Activated T-cell treated with anti-CD3 and anti-CD28 coated beads, Interleukin-2, amount 50 U/mL, for 4 hours (primary cell): Measurements from ENCODE around the gene PDK4. TPM values are rescaled to one million over a fixed set of nuclear protein-coding genes. Genes with fewer than 3 reads are reported as not detected.

Experiments used
- ATAC-seq, 2 donors: fragments of 200-7000 bp; cut with Tn5 transposase; one replicate each; pipeline ENCODE4 v1.10.0; 2021
- DNase-seq: peaks from one replicate; pipeline ENCODE4 v3.0.0-alpha.2; 2020
- H3K27me3 Mint-ChIP-seq: one replicate; pipeline ENCODE4 v1.8.0; 2021; ENCODE audit warnings: low read depth, mixed read lengths
- H3K36me3 Mint-ChIP-seq: one replicate; pipeline ENCODE4 v1.8.0; 2022; ENCODE audit warnings: mixed read lengths; ENCODE audit not compliant: insufficient read depth
- H3K4me1 Mint-ChIP-seq: one replicate; pipeline ENCODE4 v1.8.0; 2021; ENCODE audit warnings: low read depth, mixed read lengths
- H3K4me3 Mint-ChIP-seq: one replicate; pipeline ENCODE4 v1.8.0; 2021; ENCODE audit warnings: mild to moderate bottlenecking, moderate library complexity, mixed read lengths
- H3K9me3 Mint-ChIP-seq: one replicate; pipeline ENCODE4 v1.8.0; 2021; ENCODE audit warnings: mixed read lengths
- total RNA-seq, 3 donors: library from RNA; stranded (reverse); gene quantifications; one replicate each; pipeline ENCODE4 v1.2.1, GENCODE V29; 2021

Gene PDK4
- total RNA-seq: under 1 TPM; 0.18 to 0.40 (median 0.33) TPM

DNA sequence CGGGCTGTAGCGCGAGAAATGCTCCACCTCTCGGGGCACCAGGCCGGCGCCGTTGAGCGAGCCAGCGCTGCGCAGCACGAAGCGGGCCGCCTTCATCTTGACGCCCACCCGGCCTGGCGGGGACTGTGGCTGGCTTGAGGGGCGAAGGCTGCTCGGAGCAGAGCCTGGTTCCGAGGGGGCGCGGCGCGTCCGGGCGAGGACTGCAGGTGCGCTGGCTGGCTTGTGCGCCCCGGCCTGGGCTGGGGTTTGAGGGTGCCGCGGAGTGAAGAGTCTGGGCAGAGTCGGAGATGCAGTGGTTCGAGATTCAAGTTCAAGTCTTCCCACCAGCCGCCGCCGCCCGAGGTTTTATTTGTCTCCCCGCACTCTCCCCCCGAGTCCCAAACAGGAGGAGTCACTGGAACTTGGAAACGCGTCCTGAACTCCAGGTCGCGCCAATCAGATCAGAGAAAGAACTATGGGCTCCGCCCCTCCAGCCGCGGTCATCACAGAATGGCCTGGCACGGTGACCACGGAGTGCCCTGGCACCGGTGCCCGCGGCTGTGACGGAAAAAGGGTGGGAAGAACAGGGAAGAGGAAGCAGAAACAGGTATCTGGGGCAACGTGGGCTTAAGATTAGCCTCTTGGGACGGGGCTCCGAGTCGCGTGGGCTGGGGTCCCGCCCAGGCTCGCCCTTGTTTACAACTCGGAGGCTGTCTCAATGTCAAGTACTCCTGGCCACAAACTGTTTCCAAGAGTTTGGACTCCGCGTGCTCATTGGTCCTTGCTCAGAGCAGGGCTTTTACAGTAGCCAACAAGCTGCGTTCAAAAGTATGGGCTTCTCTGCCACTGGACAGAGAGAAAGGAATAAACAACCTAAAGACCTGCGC, at the start of gene PDK4:
PDK4 (minus strand) TSS at position 319 of the 866 bp plus-strand sequence; CDS start at position 96, 223 bp downstream.
- peaks cover 29% of the 10 kb centered on the region for H3K27me3 Mint-ChIP-seq
- H3K4me1 Mint-ChIP-seq: peaks cover 4% of the 10 kb centered on the region
- DNase-seq (no peak), ATAC-seq (no peak)
- no peaks in the 10 kb centered on the region for H3K36me3 Mint-ChIP-seq
- no peaks in the 10 kb centered on the region for H3K9me3 Mint-ChIP-seq
- peak within 1 kb of the TSS; percentile 73 for H3K4me3 Mint-ChIP-seq

- no peak for DNase-seq
- Mint-ChIP-seq H3K4me3 (no peak overlapping the region), H3K4me1 (no peaks in the 10 kb centered on the region), H3K9me3 (no peaks in the 10 kb centered on the region), H3K36me3 (no peaks in the 10 kb centered on the region), H3K27me3 (no peaks in the 10 kb centered on the region)
- ATAC-seq: no peak
These were observed 45.9 kb upstream of the PDK4 start for GRCh38 chr7:95642173-95642572.

- ATAC-seq: no peak
- H3K27me3 Mint-ChIP-seq: no peaks in the 10 kb centered on the region
- H3K4me3 Mint-ChIP-seq: no peak overlapping the region
- H3K4me1 Mint-ChIP-seq: no peaks in the 10 kb centered on the region
- DNase-seq: no peak
- H3K36me3 Mint-ChIP-seq: no peaks in the 10 kb centered on the region
- H3K9me3 Mint-ChIP-seq: no peaks in the 10 kb centered on the region
These were observed 40.0 kb upstream of the PDK4 start for GRCh38 chr7:95636140-95636940.

GRCh38 chr7:95632609-95633008, 36.3 kb upstream of the PDK4 start:
- H3K27me3 Mint-ChIP-seq: no peaks in the 10 kb centered on the region
- no peak for ATAC-seq
- H3K36me3 Mint-ChIP-seq: no peaks in the 10 kb centered on the region
- H3K9me3 Mint-ChIP-seq: no peaks in the 10 kb centered on the region
- no peak overlapping the region for H3K4me3 Mint-ChIP-seq
- no peak for DNase-seq
- H3K4me1 Mint-ChIP-seq: no peaks in the 10 kb centered on the region

GRCh38 chr7:95631527-95631926, 35.2 kb upstream of the PDK4 start:
- Mint-ChIP-seq H3K4me3 (no peak overlapping the region), H3K9me3 (no peaks in the 10 kb centered on the region), H3K27me3 (no peaks in the 10 kb centered on the region), H3K4me1 (no peaks in the 10 kb centered on the region), H3K36me3 (no peaks in the 10 kb centered on the region)
- no peak for ATAC-seq
- no peak for DNase-seq

DNA sequence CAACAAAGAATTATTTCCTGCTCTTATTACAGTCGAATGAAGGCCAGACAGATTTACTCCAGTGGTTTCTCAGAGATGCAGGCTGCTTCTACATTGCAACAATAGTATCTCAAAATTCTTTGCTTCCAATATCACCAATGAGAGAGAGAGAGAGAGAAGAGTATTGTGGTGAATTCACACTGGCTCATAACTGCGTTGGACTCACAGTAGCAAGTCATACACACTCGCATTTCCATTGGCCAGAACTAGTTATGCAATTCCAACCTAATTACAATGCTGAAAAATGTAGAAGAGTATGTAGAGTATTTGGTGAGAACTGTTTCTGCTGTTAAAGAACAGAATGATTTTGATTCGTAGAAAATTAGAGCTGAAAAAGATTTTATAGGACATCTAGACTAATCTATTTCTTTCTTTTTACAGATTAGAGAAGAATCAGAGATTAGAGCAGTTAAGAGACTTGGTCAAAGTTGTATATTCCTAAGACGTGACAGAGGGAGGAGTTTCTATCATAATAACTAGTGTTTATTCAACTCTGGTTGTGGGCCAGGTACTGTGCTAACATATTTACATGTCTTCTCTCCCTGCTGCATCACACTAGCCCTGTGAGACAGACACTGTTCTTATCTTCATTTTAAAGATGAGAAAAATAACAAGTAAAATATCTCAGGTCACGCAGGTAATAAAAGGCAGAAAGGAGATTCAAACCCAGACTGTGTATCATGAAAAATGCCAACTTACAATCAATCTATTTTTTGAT, 34.6 kb upstream of the PDK4 start:
- Mint-ChIP-seq H3K4me1 (no peaks in the 10 kb centered on the region), H3K4me3 (no peak overlapping the region), H3K9me3 (no peaks in the 10 kb centered on the region), H3K36me3 (no peaks in the 10 kb centered on the region), H3K27me3 (no peaks in the 10 kb centered on the region)
- no peak for DNase-seq
- no peak for ATAC-seq

DNA sequence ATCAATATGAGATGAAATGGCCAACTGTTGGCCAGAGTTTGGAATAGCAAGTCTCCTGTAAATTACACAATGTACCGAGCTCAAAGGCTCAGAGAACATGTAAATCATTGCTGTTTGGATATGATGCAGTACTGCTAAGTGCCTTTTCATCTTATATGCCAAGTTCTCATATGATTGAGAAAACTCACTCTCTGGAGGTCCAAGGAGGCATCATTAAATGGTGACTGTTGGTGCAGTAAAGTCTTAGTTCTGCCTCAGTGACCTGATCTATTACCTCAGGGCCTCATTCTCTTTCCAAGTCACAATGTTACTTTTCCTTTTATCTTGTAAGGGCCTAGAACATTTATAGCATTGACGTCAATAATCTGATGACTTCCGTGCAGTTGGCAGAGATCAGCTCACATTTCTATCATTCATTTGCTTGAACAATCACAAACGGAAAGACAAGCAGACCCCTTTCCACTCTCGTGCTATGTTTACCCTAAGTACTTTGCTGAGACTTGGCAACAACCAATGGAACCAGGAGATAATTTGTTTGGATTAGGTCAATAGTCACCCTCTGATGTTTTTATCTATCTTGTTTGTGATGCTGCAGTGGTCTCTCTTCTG, 32.6 kb upstream of the PDK4 start:
- Mint-ChIP-seq H3K36me3 (no peaks in the 10 kb centered on the region), H3K4me3 (no peak overlapping the region), H3K9me3 (no peaks in the 10 kb centered on the region), H3K4me1 (no peaks in the 10 kb centered on the region), H3K27me3 (no peaks in the 10 kb centered on the region)
- DNase-seq (no peak), ATAC-seq (no peak)

- ATAC-seq: no peak
- H3K9me3 Mint-ChIP-seq: no peaks in the 10 kb centered on the region
- H3K4me1 Mint-ChIP-seq: no peaks in the 10 kb centered on the region
These were observed 27.5 kb upstream of the PDK4 start for GRCh38 chr7:95623788-95624187.

DNA sequence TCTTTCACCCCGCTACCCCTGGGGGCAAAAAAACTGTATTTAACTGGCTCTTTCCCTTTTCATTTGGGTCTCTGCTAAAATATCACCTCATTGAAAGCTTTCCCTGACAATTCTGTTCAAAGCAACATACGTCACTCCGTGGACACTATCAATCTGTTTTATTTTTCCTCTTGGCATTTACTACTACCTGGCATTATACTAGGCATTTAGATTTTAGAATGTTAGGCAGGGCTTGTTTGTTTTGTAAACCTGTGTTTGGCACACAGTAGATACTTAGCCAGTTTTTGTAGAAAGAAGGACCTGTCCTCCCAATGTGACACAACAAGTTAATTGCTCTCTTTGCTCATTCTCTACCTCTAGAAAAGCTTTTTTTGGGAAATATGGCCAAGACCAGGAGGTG, 26.5 kb upstream of the PDK4 start:
- Mint-ChIP-seq H3K4me1 (no peaks in the 10 kb centered on the region), H3K4me3 (no peak overlapping the region), H3K27me3 (no peaks in the 10 kb centered on the region), H3K36me3 (no peaks in the 10 kb centered on the region), H3K9me3 (no peaks in the 10 kb centered on the region)
- ATAC-seq: no peak
- no peak for DNase-seq

More at GRCh38 chr7:95623788-95624187, 27.5 kb upstream of the PDK4 start:
- Mint-ChIP-seq H3K27me3 (no peaks in the 10 kb centered on the region), H3K36me3 (no peaks in the 10 kb centered on the region), H3K4me3 (no peak overlapping the region)
- DNase-seq: no peak

DNA sequence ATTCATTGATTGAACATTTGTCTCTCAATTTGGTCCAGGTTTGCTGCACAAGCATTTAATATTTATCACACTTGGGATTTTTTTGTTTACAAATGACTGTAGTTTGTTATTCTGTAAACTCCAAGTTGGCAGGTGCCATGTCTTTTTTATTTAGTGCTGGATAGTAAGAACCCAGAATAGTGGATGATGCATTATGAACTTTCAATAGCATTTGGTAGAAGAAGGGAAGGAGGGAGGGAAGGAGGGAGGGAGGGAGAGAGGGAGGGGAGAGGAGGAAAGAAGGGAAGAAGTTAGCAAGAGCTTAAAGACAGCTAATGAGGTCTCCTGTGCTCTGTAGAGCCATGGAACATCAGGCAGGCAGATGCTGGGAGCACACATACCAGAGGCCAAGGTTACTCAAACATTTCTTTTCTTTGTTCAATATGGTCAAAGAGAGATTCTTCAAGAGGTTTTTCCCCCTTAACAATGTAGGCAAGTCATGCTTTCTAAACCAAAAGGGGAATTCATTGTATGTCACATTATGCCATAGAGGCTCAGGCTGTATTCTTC, 25.8 kb upstream of the PDK4 start:
- no peak for DNase-seq
- Mint-ChIP-seq H3K4me1 (no peaks in the 10 kb centered on the region), H3K9me3 (no peaks in the 10 kb centered on the region), H3K27me3 (no peaks in the 10 kb centered on the region), H3K36me3 (no peaks in the 10 kb centered on the region), H3K4me3 (no peak overlapping the region)
- no peak for ATAC-seq

DNA sequence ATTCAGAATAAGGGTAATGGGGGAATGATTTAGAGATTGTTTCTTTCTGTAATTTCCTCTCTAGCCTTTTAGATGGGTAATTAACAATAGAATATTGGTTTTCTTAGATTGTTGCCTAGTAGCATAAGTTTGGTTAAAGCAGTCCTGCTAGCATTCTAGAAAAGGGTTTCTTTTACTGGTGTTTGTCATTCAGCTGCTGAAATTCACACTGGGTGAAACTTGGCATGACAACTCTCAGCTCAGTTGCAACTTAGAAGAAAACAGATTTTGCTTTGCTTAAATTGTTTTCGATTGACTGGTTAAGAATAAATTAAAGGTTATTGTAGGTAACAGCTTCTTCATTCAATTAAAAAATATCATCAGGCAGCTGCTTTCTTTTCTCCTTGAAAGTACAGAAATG, 25.1 kb upstream of the PDK4 start:
- ATAC-seq (no peak), DNase-seq (no peak)
- Mint-ChIP-seq H3K27me3 (no peaks in the 10 kb centered on the region), H3K36me3 (no peaks in the 10 kb centered on the region), H3K4me3 (no peak overlapping the region), H3K9me3 (no peaks in the 10 kb centered on the region), H3K4me1 (no peaks in the 10 kb centered on the region)

- Mint-ChIP-seq H3K36me3 (no peaks in the 10 kb centered on the region), H3K27me3 (no peaks in the 10 kb centered on the region), H3K4me1 (no peaks in the 10 kb centered on the region), H3K9me3 (no peaks in the 10 kb centered on the region), H3K4me3 (no peak overlapping the region)
- ATAC-seq: no peak
- DNase-seq: no peak
These were observed 24.3 kb upstream of the PDK4 start for GRCh38 chr7:95620631-95621030.

DNA sequence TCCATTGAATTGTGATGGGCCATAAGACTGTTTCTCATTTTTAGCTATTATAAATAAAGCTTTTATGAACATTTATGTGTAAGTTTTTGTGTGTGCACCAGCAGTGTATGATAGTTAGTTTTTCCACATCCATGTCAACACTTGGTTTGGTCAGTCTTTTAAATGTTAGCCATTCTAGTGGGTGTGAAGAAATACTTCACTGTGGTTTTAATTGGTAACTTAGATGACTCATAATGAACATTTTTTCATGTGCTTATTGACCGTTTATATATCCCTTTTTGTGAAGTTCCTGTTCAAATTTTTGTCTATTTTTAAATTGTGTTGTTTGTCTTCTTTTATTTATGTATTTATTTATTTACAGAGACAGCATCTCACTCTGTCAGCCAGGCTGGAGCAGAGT, 23.6 kb upstream of the PDK4 start:
- no peaks in the 10 kb centered on the region for H3K27me3 Mint-ChIP-seq
- no peak overlapping the region for H3K4me3 Mint-ChIP-seq
- H3K9me3 Mint-ChIP-seq: peaks cover 6% of the 10 kb centered on the region
- no peaks in the 10 kb centered on the region for H3K36me3 Mint-ChIP-seq
- ATAC-seq (no peak), DNase-seq (no peak)
- no peaks in the 10 kb centered on the region for H3K4me1 Mint-ChIP-seq

DNA sequence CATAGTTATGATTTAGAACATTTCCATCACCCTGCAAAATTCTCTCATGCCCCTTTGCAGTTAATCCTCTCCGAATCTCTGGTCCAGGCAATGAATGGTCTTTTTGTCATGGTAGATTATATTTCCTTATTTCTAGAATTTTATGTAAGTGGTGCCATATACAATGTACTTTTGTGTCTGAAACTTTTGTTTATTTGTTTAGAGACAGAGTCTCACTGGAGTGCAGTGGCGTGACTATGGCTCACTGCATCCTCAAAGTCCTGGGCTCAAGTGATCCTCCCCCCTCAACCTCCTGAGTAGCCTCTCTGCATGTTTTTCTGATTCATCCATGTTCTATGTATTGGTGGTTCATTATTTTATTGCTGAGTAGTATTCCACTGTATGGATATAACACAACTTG, 23.2 kb upstream of the PDK4 start:
- H3K4me1 Mint-ChIP-seq: no peaks in the 10 kb centered on the region
- H3K4me3 Mint-ChIP-seq: no peak overlapping the region
- ATAC-seq: no peak
- no peaks in the 10 kb centered on the region for H3K36me3 Mint-ChIP-seq
- DNase-seq: no peak
- H3K9me3 Mint-ChIP-seq: peaks cover 8% of the 10 kb centered on the region
- no peaks in the 10 kb centered on the region for H3K27me3 Mint-ChIP-seq
